ENCODE measurements around the gene NEO1. TPM values are rescaled to one million over a fixed set of nuclear protein-coding genes. Genes with fewer than 3 reads are reported as not detected.

NEO1 gene
- total RNA-seq, 4 donors from 2014 or later = 27.1 to 39.6 (median 28.8) TPM

- TF ChIP-seq, protein P1, sequence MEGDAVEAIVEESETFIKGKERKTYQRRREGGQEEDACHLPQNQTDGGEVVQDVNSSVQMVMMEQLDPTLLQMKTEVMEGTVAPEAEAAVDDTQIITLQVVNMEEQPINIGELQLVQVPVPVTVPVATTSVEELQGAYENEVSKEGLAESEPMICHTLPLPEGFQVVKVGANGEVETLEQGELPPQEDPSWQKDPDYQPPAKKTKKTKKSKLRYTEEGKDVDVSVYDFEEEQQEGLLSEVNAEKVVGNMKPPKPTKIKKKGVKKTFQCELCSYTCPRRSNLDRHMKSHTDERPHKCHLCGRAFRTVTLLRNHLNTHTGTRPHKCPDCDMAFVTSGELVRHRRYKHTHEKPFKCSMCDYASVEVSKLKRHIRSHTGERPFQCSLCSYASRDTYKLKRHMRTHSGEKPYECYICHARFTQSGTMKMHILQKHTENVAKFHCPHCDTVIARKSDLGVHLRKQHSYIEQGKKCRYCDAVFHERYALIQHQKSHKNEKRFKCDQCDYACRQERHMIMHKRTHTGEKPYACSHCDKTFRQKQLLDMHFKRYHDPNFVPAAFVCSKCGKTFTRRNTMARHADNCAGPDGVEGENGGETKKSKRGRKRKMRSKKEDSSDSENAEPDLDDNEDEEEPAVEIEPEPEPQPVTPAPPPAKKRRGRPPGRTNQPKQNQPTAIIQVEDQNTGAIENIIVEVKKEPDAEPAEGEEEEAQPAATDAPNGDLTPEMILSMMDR (IDR thresholded peaks at IDR 0.05) = no peak
- H3K36me3 ChIP-seq = no peaks in the 10 kb centered on the region
- no peaks in the 10 kb centered on the region for H3K27me3 ChIP-seq
- WGBS, 2 donors = 36 to 39% methylated on average over 3 of the region's 3 CpGs
- H3K4me3 ChIP-seq (replicated peaks in 1 of 3) = no peak overlapping the region
- H3K9me3 ChIP-seq = no peaks in the 10 kb centered on the region
- peak; percentile 26 to 29 for DNase-seq
- H3K4me1 ChIP-seq = peaks cover 19 to 34% of the 10 kb centered on the region in 2 donors
- intact Hi-C loops (cut with DNase I) = no loop called here
- peak overlapping the region; percentile 20 to 91 (median 60) for H3K27ac ChIP-seq
Measured at GRCh38 chr15:73270366-73271097, 218.3 kb downstream of the NEO1 start.

DNA sequence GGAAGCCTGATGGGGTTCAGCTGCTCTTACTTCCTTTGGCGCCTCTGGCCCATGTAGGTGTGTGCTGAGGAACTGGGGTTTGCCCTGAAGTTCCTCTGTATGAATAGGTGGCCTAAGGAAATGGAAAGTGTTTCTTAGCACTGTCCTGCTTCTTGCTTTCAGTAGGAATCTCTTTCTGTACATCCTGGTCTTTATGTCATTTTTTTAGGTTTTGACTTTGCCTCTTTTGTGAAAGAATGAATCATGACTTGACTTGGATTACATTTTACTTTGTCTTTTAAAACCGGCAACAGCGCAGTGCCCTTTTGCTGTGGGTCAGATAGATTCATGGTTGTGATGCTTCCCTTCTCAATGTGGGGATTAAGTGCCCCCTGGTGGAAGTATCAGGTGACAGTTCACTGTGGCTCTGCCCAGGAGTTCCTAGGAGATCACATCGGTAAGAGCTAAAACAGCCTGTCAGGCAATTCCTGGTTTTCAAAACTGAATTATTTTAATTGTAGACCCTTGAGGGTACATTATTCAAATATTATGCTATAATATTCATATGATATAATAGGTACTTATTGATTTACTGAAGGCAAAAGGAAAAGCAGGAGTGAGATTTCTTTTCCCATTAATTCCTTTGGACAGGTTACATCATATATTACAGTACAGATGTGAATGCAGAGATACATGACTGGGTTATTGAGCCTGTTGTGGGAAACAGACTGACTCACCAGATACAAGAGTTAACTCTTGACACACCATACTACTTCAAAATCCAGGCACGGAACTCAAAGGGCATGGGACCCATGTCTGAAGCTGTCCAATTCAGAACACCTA is 221.1 kb downstream of the NEO1 start:
- H3K4me3 ChIP-seq (replicated peaks in 1 of 3) = no peak overlapping the region
- WGBS, 2 donors = 42% methylated on average over 5 of the region's 5 CpGs
- intact Hi-C loops (cut with DNase I) = no loop called here
- TF ChIP-seq, protein P1 (IDR thresholded peaks at IDR 0.05) = peak; percentile 36 to 94 (median 84)
- TF ChIP-seq POLR2A (IDR thresholded peaks at IDR 0.05) = no peak
- no peaks in the 10 kb centered on the region for H3K9me3 ChIP-seq
- H3K36me3 ChIP-seq = no peaks in the 10 kb centered on the region
- no peaks in the 10 kb centered on the region for H3K27me3 ChIP-seq
- H3K4me1 ChIP-seq = peaks cover 18 to 31% of the 10 kb centered on the region in 2 donors
- no peak overlapping the region for H3K27ac ChIP-seq
- peak; percentile 70 to 72 for DNase-seq

DNA sequence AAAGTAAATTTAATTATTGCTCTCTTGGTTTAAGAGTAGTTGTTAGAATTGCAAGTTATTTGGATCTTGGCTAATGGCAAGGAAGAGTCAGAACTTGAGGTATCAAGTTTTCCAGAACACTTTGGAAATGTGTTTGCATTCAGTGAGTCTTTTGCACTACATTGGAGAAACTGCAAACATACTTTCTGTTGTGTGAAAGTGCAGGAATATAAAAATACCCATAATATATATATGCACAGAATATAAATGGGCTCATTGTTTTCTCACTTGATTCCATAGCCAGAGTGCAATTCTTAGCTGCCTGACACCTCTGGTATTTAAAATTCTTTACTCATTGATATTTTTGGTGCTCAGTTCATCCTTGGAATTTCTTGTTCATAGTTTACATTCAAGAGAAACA is 223.6 kb downstream of the NEO1 start:
- no peaks in the 10 kb centered on the region for H3K9me3 ChIP-seq
- no peaks in the 10 kb centered on the region for H3K36me3 ChIP-seq
- peaks cover 4 to 14% of the 10 kb centered on the region in 2 donors for H3K4me1 ChIP-seq
- H3K27me3 ChIP-seq = no peaks in the 10 kb centered on the region
- TF ChIP-seq POLR2A (IDR thresholded peaks at IDR 0.05) = no peak
- TF ChIP-seq, protein P1 (IDR thresholded peaks at IDR 0.05) = no peak
- no peak overlapping the region for H3K27ac ChIP-seq
- no peak overlapping the region for H3K4me3 ChIP-seq (replicated peaks in 1 of 3)
- no peak for DNase-seq
- intact Hi-C loops (cut with DNase I) = loop anchor here (5.0 kb wide), 1 partner anchor 34 kb away; no protein-coding TSS in a partner anchor

DNA sequence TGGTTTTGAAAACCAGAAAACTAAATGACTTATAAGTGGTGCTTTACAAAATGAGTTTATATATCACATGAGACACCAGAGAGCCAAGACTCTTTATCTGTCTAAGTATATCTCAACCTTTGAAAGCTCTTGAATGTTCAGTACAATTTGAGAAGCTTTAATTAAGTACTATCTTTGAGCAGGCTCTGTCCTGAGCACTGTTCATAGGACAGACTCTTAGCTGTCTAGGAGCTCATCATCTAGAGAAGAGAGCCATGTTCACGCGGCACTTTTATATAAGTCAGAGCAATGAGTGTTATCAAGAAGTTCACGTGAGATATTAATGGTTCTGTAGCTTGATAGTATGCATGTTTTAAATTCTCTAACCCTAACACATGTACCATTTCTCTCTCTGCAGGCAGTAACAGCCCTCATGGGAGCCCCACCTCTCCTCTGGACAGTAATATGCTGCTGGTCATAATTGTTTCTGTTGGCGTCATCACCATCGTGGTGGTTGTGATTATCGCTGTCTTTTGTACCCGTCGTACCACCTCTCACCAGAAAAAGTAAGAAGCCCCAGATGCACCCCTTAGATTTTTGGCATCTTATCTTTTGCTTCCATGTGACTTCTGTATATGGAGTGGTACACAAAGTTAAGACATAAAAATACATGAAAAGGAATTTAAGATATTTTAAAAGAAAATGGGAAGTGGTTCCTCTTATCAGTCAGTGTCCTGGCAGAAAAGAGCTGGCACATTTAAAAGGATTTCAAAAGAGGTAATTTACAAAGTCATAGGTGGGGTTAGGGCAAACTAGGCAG is 230.5 kb downstream of the NEO1 start:
- TF ChIP-seq POLR2A (IDR thresholded peaks at IDR 0.05) = no peak
- TF ChIP-seq, protein P1 (IDR thresholded peaks at IDR 0.05) = no peak
- no peak for DNase-seq
- Histone ChIP-seq H3K36me3 (peaks cover 0 to 12% of the 10 kb centered on the region in 2 donors), H3K9me3 (no peaks in the 10 kb centered on the region), H3K27ac (no peak overlapping the region), H3K4me1 (no peaks in the 10 kb centered on the region), H3K4me3 (replicated peaks in 1 of 3) (no peak overlapping the region), H3K27me3 (no peaks in the 10 kb centered on the region)
- 87 to 90% methylated on average over 8 of the region's 8 CpGs for WGBS, 2 donors
- intact Hi-C loops (cut with DNase I) = no loop called here
